ENCODE results near the gene CES4A.

- TF ChIP-seq POLR2A (IDR thresholded peaks at IDR 0.05), result no peak
- no peak for TF ChIP-seq CTCF (IDR thresholded peaks at IDR 0.05)
- no peak for TF ChIP-seq POLR2AphosphoS5 (IDR thresholded peaks at IDR 0.05)
- TF ChIP-seq EP300 (IDR thresholded peaks at IDR 0.05), result no peak
Observed at GRCh38 chr16:67028167-67028695, 39.8 kb downstream of the CES4A start.
